SK-N-MC (cell line): ENCODE measurements around the gene VKORC1L1.

Source experiments
- EZH2 ChIP-seq: fragments of 200-600 bp; sonication (generic); IDR thresholded peaks from one replicate; pipeline ENCODE4 v1.6.1; 2017; ENCODE audit warnings: antibody characterized with exemption
- POLR2AphosphoS5 ChIP-seq: IDR thresholded peaks from 2 replicates; pipeline ENCODE4 v1.6.1; 2012; ENCODE audit warnings: mild to moderate bottlenecking, low read depth, low read length, borderline replicate concordance

GRCh38 chr7:65832281-65832680 is 40.6 kb upstream of the VKORC1L1 start:
- TF ChIP-seq POLR2AphosphoS5 (no peak), EZH2 (no peak)
